AG04449 (cell line): ENCODE results near the gene COL19A1.

ENCODE experiments used
- CTCF ChIA-PET: fragments of 350-600 bp; formaldehyde crosslinking; extraction: SDS; loops from one replicate; lab custom pipeline; 2021; ENCODE audit warnings: antibody characterized with exemption; lab: Yijun Ruan, JAX
- POLR2A ChIA-PET: fragments of 400-600, 350-600 bp; formaldehyde crosslinking; extraction: SDS; loops from one replicate; lab custom pipeline; 2020; ENCODE audit warnings: antibody characterized with exemption, inconsistent platforms; lab: Yijun Ruan, JAX
- DNase-seq: peaks from one replicate; pipeline ENCODE4 v3.0.0-alpha.2; 2010; ENCODE audit warnings: low read depth, low spot score
- H3K4me3 ChIP-seq: 2 replicates; pipeline ENCODE4 v1.5.1; 2011; ENCODE audit warnings: low read depth, mild to moderate bottlenecking, control low read depth, low read length
- CTCF ChIP-seq: IDR thresholded peaks from one replicate; pipeline ENCODE4 v1.5.1; 2011; ENCODE audit warnings: mild to moderate bottlenecking, moderate library complexity, low read length, control low read depth, inconsistent platforms; ENCODE audit not compliant: insufficient read depth; ENCODE audit errors: missing control alignments

Gene COL19A1

GRCh38 chr6:69973763-69974162, 107.4 kb downstream of the COL19A1 start:
- CTCF ChIA-PET, result no interaction called here
- no peak for TF ChIP-seq CTCF
- DNase-seq, result no peak
- no peak overlapping the region for H3K4me3 ChIP-seq
- POLR2A ChIA-PET, result no interaction called here

- POLR2A ChIA-PET, result no interaction called here
- no peak for DNase-seq
- no peak for TF ChIP-seq CTCF
- H3K4me3 ChIP-seq, result no peak overlapping the region
- CTCF ChIA-PET, result no interaction called here
Measured at GRCh38 chr6:69974193-69974592, 107.8 kb downstream of the COL19A1 start.

GRCh38 chr6:69976591-69977090, 110.3 kb downstream of the COL19A1 start:
- TF ChIP-seq CTCF, result no peak
- POLR2A ChIA-PET, result no interaction called here
- CTCF ChIA-PET, result no interaction called here
- H3K4me3 ChIP-seq, result no peak overlapping the region
- no peak for DNase-seq

GRCh38 chr6:69980624-69981023, 114.3 kb downstream of the COL19A1 start:
- H3K4me3 ChIP-seq, result no peak overlapping the region
- TF ChIP-seq CTCF, result no peak
- no peak for DNase-seq
- ChIA-PET POLR2A (no interaction called here), CTCF (no interaction called here)

GRCh38 chr6:69984506-69984905, 118.2 kb downstream of the COL19A1 start:
- ChIA-PET POLR2A (no interaction called here), CTCF (no interaction called here)
- DNase-seq, result no peak

GRCh38 chr6:69985180-69985579, 118.8 kb downstream of the COL19A1 start:
- POLR2A ChIA-PET, result no interaction called here
- TF ChIP-seq CTCF, result no peak
- CTCF ChIA-PET, result no interaction called here
- no peak for DNase-seq
- H3K4me3 ChIP-seq, result no peak overlapping the region

More at GRCh38 chr6:69984506-69984905, 118.2 kb downstream of the COL19A1 start:
- H3K4me3 ChIP-seq, result no peak overlapping the region
- TF ChIP-seq CTCF, result no peak
